ENCODE data around the gene MMS19.

DNA sequence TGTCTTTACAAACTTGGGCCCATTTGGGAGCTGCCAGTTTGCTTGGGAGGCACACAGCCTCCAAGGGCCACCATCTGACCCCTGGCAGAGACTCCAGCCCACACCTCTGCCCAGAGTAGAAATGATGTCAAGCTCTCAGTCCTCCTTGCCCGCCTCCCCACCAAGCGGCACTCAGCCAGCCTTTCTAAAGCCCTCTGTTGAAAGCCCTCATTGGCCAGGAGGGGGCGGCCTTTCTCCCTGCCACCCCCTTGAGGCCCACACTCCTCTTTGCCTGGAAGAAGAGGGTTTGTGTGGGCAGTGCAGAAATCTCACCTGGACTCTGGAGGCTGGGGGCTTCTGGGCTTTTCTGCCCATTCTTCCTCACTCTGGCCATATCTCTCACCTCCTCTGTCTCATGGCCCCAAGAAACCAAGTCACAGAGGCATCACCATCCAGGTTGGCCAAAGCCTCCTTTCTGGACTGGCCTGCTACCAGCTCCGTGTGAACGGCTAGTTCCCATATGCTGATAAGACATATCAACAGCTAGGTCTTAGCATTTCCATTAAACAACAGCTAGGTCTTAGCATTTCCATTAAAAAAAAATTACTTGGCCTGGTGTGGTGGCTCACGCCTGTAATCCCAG is 36.6 kb upstream of the MMS19 start:
- TF ChIP-seq CTCF (IDR thresholded peaks at IDR 0.05; ENCODE audit: low read depth, low read length, poor library complexity, severe bottlenecking) = peak; percentile 79
- no peak for TF ChIP-seq EZH2phosphoT487 (IDR thresholded peaks at IDR 0.05; ENCODE audit: borderline replicate concordance, low read length)
